SU-DHL-6 (cell line): ENCODE measurements around the gene C2orf92.

Experiments
- H2AFZ ChIP-seq: fragments of 200-600 bp; sonication (generic); 2 replicates; pipeline ENCODE4 v1.6.1; 2014; ENCODE audit warnings: low read depth, mild to moderate bottlenecking, moderate library complexity, mixed read lengths, antibody characterized with exemption, low read length; ENCODE audit not compliant: severe bottlenecking
- H3F3A ChIP-seq: fragments of 200-600 bp; shearing (Covaris generic); 2 replicates; pipeline ENCODE4 v1.6.0; 2016; ENCODE audit warnings: antibody characterized with exemption, mild to moderate bottlenecking; ENCODE audit not compliant: insufficient read depth
- H3K27ac ChIP-seq: fragments of 200-600 bp; sonication (generic); 2 replicates; pipeline ENCODE4 v1.5.1; 2016; ENCODE audit warnings: low read depth, mild to moderate bottlenecking, low read length, moderate library complexity, mixed read lengths
- H3K27me3 ChIP-seq: fragments of 200-600 bp; sonication (generic), shearing (Covaris generic); 2 replicates; pipeline ENCODE4 v1.6.0; 2014; ENCODE audit warnings: mild to moderate bottlenecking, low read length
- H3K36me3 ChIP-seq: fragments of 200-600 bp; sonication (generic); 2 replicates; pipeline ENCODE4 v1.6.1; 2014; ENCODE audit warnings: mild to moderate bottlenecking, low read length, mixed read lengths
- H3K4me2 ChIP-seq: fragments of 300-600, 200-600 bp; shearing (Covaris generic), sonication (generic); 2 replicates; pipeline ENCODE4 v1.6.0; 2014; ENCODE audit warnings: low read length, low read depth, mild to moderate bottlenecking; ENCODE audit not compliant: poor library complexity, severe bottlenecking
- H3K4me3 ChIP-seq: fragments of 200-600 bp; sonication (generic); 2 replicates; pipeline ENCODE4 v1.5.1; 2014; ENCODE audit warnings: antibody characterized with exemption, low read length, mild to moderate bottlenecking, mixed read lengths; ENCODE audit not compliant: insufficient read depth, poor library complexity, severe bottlenecking
- H3K79me2 ChIP-seq: fragments of 200-600 bp; sonication (generic); 2 replicates; pipeline ENCODE4 v1.6.1; 2014; ENCODE audit warnings: mild to moderate bottlenecking, low read length, moderate library complexity; ENCODE audit not compliant: insufficient read depth
- H3K9ac ChIP-seq: fragments of 200-600 bp; sonication (generic); 2 replicates; pipeline ENCODE4 v1.7.0; 2014; ENCODE audit warnings: mild to moderate bottlenecking, low read length
- H3K9me2 ChIP-seq: fragments of 200-600 bp; sonication (generic); replicated peaks from 2 replicates; pipeline ENCODE4 v1.6.1; 2014; ENCODE audit warnings: low read length; ENCODE audit not compliant: insufficient read depth
- H3K9me3 ChIP-seq: fragments of 200-600 bp; sonication (generic); 2 replicates; pipeline ENCODE4 v1.6.1; 2014; ENCODE audit warnings: low read length, mixed read lengths; ENCODE audit not compliant: insufficient read depth
- H4K20me1 ChIP-seq: fragments of 200-600 bp; sonication (generic); 2 replicates; pipeline ENCODE4 v1.6.1; 2014; ENCODE audit warnings: low read depth, mild to moderate bottlenecking, antibody characterized with exemption, low read length, moderate library complexity, mixed read lengths
- EZH2phosphoT487 ChIP-seq: fragments of 200-600 bp; sonication (generic), shearing (Covaris generic); conservative IDR thresholded peaks from 2 replicates; pipeline ENCODE4 v1.6.1; 2018; ENCODE audit warnings: mild to moderate bottlenecking, antibody characterized with exemption, low read length, moderate library complexity, mixed read lengths
- TF ChIP-seq, protein P1 (sequence below): fragments of 200-600 bp; sonication (generic); IDR thresholded peaks from one replicate; pipeline ENCODE4 v1.5.1; 2017; ENCODE audit warnings: antibody characterized with exemption, mild to moderate bottlenecking, low read length, moderate library complexity; ENCODE audit not compliant: insufficient read depth, poor library complexity, severe bottlenecking

Gene C2orf92

DNA sequence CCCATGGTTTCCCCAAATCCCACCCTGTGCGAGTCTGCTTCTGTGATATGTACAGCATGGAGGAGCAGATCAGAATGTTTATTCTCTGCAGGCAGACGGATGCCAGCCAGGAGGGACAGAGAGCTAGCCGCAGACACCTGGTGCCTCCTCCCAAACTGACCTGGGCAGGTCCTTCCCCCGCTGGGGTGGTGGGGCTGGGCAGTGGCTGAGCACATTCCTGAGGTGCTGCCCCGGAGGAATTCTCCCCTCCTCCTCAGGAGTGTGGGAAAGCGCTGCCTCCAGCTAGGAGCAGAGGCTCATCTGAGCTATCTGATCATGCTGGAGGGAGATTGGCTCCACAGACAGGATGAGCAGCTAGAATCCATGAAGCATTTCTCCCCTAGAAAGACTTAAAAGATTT lies 21.7 kb downstream of the C2orf92 start:
- Histone ChIP-seq H3K9me2 (no peaks in the 10 kb centered on the region), H4K20me1 (no peaks in the 10 kb centered on the region), H3K79me2 (no peaks in the 10 kb centered on the region), H3K4me3 (no peak overlapping the region), H3K9me3 (no peaks in the 10 kb centered on the region), H3K27me3 (no peaks in the 10 kb centered on the region), H3K4me2 (no peak overlapping the region), H3K9ac (no peak overlapping the region), H3K27ac (no peak overlapping the region), H3F3A (no peaks in the 10 kb centered on the region), H3K36me3 (no peaks in the 10 kb centered on the region), H2AFZ (no peak overlapping the region)
- TF ChIP-seq, protein P1, sequence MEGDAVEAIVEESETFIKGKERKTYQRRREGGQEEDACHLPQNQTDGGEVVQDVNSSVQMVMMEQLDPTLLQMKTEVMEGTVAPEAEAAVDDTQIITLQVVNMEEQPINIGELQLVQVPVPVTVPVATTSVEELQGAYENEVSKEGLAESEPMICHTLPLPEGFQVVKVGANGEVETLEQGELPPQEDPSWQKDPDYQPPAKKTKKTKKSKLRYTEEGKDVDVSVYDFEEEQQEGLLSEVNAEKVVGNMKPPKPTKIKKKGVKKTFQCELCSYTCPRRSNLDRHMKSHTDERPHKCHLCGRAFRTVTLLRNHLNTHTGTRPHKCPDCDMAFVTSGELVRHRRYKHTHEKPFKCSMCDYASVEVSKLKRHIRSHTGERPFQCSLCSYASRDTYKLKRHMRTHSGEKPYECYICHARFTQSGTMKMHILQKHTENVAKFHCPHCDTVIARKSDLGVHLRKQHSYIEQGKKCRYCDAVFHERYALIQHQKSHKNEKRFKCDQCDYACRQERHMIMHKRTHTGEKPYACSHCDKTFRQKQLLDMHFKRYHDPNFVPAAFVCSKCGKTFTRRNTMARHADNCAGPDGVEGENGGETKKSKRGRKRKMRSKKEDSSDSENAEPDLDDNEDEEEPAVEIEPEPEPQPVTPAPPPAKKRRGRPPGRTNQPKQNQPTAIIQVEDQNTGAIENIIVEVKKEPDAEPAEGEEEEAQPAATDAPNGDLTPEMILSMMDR, result no peak
- TF ChIP-seq EZH2phosphoT487, result no peak

DNA sequence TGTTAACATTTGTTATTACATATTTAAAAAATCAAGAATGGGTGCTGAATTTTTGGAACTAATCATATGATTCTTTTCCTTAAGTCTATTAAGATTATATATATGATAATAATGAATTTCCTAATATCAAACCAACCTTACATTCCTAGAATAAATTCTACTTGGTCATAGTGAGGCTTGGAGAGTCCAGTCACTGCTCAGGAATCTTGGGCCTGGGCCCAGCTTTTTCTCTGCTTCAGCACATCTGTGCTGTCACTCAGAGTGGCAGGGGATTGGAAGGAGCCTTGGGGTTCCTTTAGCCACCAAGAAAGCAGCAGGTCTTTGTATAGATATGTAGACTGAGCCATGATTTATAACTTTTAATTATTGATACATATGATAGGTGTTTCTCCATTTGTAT lies 24.0 kb downstream of the C2orf92 start:
- Histone ChIP-seq H4K20me1 (no peaks in the 10 kb centered on the region), H3K4me2 (no peak overlapping the region), H3K36me3 (no peaks in the 10 kb centered on the region), H3F3A (no peaks in the 10 kb centered on the region), H3K9me2 (no peaks in the 10 kb centered on the region), H3K27ac (no peak overlapping the region), H3K4me3 (no peak overlapping the region), H3K79me2 (no peaks in the 10 kb centered on the region), H3K9ac (no peak overlapping the region), H3K9me3 (no peaks in the 10 kb centered on the region), H3K27me3 (no peaks in the 10 kb centered on the region), H2AFZ (no peak overlapping the region)
- TF ChIP-seq EZH2phosphoT487, result no peak
- TF ChIP-seq, protein P1, result no peak

DNA sequence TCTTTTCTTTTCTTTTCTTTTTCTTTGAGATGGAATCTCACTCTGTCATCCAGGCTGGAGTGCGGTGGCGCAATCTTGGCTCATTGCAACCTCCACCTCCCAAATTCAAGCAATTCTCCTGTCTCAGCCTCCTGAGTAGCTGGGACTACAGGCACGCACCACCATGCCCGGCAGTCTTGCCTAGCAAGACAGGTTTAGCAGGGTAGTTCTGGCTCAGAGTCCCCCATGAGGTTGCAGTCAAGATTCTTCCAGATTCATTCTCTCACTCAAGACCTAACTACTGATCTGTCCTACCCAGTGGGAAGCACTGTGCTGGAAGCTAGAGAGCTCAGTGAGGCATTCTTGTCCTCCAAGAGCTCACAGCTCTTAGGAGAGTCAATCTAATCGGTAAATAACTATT lies 26.2 kb downstream of the C2orf92 start:
- Histone ChIP-seq H3F3A (no peaks in the 10 kb centered on the region), H3K36me3 (no peaks in the 10 kb centered on the region), H3K9me3 (no peaks in the 10 kb centered on the region), H3K27ac (no peak overlapping the region), H4K20me1 (no peaks in the 10 kb centered on the region), H3K27me3 (no peaks in the 10 kb centered on the region), H2AFZ (no peak overlapping the region), H3K79me2 (no peaks in the 10 kb centered on the region), H3K4me2 (no peak overlapping the region), H3K4me3 (no peak overlapping the region), H3K9ac (no peak overlapping the region), H3K9me2 (no peaks in the 10 kb centered on the region)
- TF ChIP-seq, protein P1, result no peak
- TF ChIP-seq EZH2phosphoT487, result no peak
